ENCODE data around the gene CCR1. TPM values are rescaled to one million over a fixed set of nuclear protein-coding genes. Genes with fewer than 3 reads are reported as not detected.

The CCR1 gene
- total and polyA plus RNA-seq, 2 experiments from 2014 or later: not detected

DNA sequence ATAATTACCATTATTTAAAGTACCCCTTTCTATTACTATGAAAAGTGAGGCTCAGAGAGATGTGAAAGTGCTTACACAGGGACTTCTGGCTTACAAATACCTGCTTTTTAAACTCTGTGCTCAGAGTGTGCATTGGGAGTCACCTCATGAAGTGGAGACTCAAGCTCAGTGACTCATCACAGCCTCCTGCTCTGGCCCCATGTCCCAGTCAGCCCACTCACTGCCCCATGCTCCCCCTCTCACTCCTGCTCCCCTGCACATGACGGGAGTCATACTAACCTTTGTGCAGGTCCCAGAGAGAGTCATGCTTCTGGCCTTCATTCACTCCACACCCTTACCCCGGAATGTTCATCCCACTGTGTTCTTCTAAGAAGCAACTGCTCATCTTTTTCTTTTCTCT is 20.2 kb downstream of the CCR1 start:
- H3K27me3 Mint-ChIP-seq (ENCODE audit: insufficient read depth, low read depth, poor library complexity): peaks cover 3% of the 10 kb centered on the region
- DNase-seq (ENCODE audit: low spot score): no peak
- H3K4me1 Mint-ChIP-seq: no peaks in the 10 kb centered on the region
- no peak for ATAC-seq
- Histone ChIP-seq H3K79me2 (replicated peaks; ENCODE audit: insufficient read depth) (no peaks in the 10 kb centered on the region), H3K9me2 (ENCODE audit: insufficient read depth) (peaks cover 6% of the 10 kb centered on the region; the same call in 1 of the 2 replicates), H2AFZ (no peak overlapping the region), H3K36me3 (ENCODE audit: insufficient read depth) (no peaks in the 10 kb centered on the region), H3K4me3 (no peak overlapping the region), H3F3A (replicated peaks; ENCODE audit: low read depth) (no peaks in the 10 kb centered on the region), H3K4me1 (ENCODE audit: insufficient read depth) (no peaks in the 10 kb centered on the region), H3K4me2 (no peak overlapping the region), H3K27me3 (ENCODE audit: insufficient read depth) (no peaks in the 10 kb centered on the region), H3K27ac (ENCODE audit: low read depth) (no peak overlapping the region), H4K20me1 (replicated peaks; ENCODE audit: insufficient read depth) (no peaks in the 10 kb centered on the region)
- no peak for TF ChIP-seq POLR2AphosphoS5 (IDR thresholded peaks at IDR 0.05; ENCODE audit: low read depth)
- TF ChIP-seq ZNF114 (CRISPR knock-in tag; IDR thresholded peaks at IDR 0.05): no peak
- no peak for TF ChIP-seq NANOG (IDR thresholded peaks at IDR 0.05; ENCODE audit: borderline replicate concordance)
- TF ChIP-seq, protein P1, sequence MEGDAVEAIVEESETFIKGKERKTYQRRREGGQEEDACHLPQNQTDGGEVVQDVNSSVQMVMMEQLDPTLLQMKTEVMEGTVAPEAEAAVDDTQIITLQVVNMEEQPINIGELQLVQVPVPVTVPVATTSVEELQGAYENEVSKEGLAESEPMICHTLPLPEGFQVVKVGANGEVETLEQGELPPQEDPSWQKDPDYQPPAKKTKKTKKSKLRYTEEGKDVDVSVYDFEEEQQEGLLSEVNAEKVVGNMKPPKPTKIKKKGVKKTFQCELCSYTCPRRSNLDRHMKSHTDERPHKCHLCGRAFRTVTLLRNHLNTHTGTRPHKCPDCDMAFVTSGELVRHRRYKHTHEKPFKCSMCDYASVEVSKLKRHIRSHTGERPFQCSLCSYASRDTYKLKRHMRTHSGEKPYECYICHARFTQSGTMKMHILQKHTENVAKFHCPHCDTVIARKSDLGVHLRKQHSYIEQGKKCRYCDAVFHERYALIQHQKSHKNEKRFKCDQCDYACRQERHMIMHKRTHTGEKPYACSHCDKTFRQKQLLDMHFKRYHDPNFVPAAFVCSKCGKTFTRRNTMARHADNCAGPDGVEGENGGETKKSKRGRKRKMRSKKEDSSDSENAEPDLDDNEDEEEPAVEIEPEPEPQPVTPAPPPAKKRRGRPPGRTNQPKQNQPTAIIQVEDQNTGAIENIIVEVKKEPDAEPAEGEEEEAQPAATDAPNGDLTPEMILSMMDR (conservative IDR thresholded peaks at IDR 0.05; ENCODE audit: low read depth in 2 of 2): no peak
- TF ChIP-seq EZH2phosphoT487 (IDR thresholded peaks at IDR 0.05; ENCODE audit: unreplicated experiment): no peak
- H3K27ac Mint-ChIP-seq: peak overlapping the region; percentile 23; the same call in 1 of the 2 replicates
- no peaks in the 10 kb centered on the region for H3K36me3 Mint-ChIP-seq (ENCODE audit: low read depth)
- no peak overlapping the region for H3K4me3 Mint-ChIP-seq
- peaks cover 2% of the 10 kb centered on the region; the same call in 2 of the 3 replicates for H3K9me3 Mint-ChIP-seq

DNA sequence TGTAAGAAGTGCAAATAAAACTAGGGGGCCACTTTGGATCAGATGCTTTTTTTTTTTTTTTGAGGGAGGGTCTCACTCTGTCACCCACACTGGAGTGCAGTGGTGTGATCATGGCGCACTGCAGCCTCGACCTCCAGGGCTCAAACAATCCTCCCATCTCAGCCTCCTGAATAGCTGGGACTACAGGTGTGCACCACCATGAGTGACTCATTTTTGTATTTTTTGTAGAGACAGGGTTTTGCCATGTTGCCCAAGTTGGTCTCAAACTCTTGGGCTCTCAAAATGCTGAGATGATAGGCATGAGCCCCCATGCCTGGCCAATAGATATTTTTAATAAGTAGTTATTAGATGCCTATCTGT is 20.8 kb downstream of the CCR1 start:
- Histone ChIP-seq H3K9me2 (ENCODE audit: insufficient read depth) (peaks cover 9% of the 10 kb centered on the region; the same call in 1 of the 2 replicates), H3K4me3 (no peak overlapping the region), H3K79me2 (replicated peaks; ENCODE audit: insufficient read depth) (no peaks in the 10 kb centered on the region), H3K27ac (ENCODE audit: low read depth) (no peak overlapping the region), H3F3A (replicated peaks; ENCODE audit: low read depth) (no peaks in the 10 kb centered on the region), H4K20me1 (replicated peaks; ENCODE audit: insufficient read depth) (no peaks in the 10 kb centered on the region), H3K4me2 (no peak overlapping the region), H3K4me1 (ENCODE audit: insufficient read depth) (no peaks in the 10 kb centered on the region), H2AFZ (no peak overlapping the region), H3K27me3 (ENCODE audit: insufficient read depth) (no peaks in the 10 kb centered on the region), H3K36me3 (ENCODE audit: insufficient read depth) (no peaks in the 10 kb centered on the region)
- Mint-ChIP-seq H3K27me3 (ENCODE audit: insufficient read depth, low read depth, poor library complexity) (peaks cover 3% of the 10 kb centered on the region), H3K27ac (no peak overlapping the region), H3K4me1 (no peaks in the 10 kb centered on the region), H3K4me3 (no peak overlapping the region), H3K9me3 (0 out of 3 replicates have a peak, but pooled peaks cover 2% of the 10 kb centered on the region), H3K36me3 (ENCODE audit: low read depth) (no peaks in the 10 kb centered on the region)
- ATAC-seq (no peak), DNase-seq (ENCODE audit: low spot score) (no peak)
- TF ChIP-seq ZNF114 (CRISPR knock-in tag; IDR thresholded peaks at IDR 0.05): no peak
- no peak for TF ChIP-seq EZH2phosphoT487 (IDR thresholded peaks at IDR 0.05; ENCODE audit: unreplicated experiment)
- no peak for TF ChIP-seq CREB1 (CRISPR knock-in tag; IDR thresholded peaks at IDR 0.05; ENCODE audit: low read depth)
- no peak for TF ChIP-seq EZH2 (IDR thresholded peaks at IDR 0.05; ENCODE audit: low read depth, unreplicated experiment)
- no peak for TF ChIP-seq ZNF331 (CRISPR knock-in tag; IDR thresholded peaks at IDR 0.05; ENCODE audit: low read depth)
- TF ChIP-seq, protein P2, sequence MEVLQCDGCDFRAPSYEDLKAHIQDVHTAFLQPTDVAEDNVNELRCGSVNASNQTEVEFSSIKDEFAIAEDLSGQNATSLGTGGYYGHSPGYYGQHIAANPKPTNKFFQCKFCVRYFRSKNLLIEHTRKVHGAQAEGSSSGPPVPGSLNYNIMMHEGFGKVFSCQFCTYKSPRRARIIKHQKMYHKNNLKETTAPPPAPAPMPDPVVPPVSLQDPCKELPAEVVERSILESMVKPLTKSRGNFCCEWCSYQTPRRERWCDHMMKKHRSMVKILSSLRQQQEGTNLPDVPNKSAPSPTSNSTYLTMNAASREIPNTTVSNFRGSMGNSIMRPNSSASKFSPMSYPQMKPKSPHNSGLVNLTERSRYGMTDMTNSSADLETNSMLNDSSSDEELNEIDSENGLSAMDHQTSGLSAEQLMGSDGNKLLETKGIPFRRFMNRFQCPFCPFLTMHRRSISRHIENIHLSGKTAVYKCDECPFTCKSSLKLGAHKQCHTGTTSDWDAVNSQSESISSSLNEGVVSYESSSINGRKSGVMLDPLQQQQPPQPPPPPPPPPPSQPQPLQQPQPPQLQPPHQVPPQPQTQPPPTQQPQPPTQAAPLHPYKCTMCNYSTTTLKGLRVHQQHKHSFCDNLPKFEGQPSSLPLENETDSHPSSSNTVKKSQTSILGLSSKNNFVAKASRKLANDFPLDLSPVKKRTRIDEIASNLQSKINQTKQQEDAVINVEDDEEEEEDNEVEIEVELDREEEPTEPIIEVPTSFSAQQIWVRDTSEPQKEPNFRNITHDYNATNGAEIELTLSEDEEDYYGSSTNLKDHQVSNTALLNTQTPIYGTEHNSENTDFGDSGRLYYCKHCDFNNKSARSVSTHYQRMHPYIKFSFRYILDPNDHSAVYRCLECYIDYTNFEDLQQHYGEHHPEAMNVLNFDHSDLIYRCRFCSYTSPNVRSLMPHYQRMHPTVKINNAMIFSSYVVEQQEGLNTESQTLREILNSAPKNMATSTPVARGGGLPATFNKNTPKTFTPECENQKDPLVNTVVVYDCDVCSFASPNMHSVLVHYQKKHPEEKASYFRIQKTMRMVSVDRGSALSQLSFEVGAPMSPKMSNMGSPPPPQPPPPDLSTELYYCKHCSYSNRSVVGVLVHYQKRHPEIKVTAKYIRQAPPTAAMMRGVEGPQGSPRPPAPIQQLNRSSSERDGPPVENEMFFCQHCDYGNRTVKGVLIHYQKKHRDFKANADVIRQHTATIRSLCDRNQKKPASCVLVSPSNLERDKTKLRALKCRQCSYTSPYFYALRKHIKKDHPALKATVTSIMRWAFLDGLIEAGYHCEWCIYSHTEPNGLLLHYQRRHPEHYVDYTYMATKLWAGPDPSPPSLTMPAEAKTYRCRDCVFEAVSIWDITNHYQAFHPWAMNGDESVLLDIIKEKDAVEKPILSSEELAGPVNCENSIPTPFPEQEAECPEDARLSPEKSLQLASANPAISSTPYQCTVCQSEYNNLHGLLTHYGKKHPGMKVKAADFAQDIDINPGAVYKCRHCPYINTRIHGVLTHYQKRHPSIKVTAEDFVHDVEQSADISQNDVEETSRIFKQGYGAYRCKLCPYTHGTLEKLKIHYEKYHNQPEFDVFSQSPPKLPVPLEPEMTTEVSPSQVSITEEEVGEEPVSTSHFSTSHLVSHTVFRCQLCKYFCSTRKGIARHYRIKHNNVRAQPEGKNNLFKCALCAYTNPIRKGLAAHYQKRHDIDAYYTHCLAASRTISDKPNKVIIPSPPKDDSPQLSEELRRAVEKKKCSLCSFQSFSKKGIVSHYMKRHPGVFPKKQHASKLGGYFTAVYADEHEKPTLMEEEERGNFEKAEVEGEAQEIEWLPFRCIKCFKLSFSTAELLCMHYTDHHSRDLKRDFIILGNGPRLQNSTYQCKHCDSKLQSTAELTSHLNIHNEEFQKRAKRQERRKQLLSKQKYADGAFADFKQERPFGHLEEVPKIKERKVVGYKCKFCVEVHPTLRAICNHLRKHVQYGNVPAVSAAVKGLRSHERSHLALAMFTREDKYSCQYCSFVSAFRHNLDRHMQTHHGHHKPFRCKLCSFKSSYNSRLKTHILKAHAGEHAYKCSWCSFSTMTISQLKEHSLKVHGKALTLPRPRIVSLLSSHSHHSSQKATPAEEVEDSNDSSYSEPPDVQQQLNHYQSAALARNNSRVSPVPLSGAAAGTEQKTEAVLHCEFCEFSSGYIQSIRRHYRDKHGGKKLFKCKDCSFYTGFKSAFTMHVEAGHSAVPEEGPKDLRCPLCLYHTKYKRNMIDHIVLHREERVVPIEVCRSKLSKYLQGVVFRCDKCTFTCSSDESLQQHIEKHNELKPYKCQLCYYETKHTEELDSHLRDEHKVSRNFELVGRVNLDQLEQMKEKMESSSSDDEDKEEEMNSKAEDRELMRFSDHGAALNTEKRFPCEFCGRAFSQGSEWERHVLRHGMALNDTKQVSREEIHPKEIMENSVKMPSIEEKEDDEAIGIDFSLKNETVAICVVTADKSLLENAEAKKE (CRISPR knock-in tag; IDR thresholded peaks at IDR 0.05): no peak
- TF ChIP-seq NANOG (IDR thresholded peaks at IDR 0.05; ENCODE audit: borderline replicate concordance): no peak
- TF ChIP-seq, protein P1 (conservative IDR thresholded peaks at IDR 0.05; ENCODE audit: low read depth in 2 of 2): no peak
- TF ChIP-seq POLR2AphosphoS5 (IDR thresholded peaks at IDR 0.05; ENCODE audit: low read depth): no peak
- TF ChIP-seq JUNB (IDR thresholded peaks at IDR 0.05; ENCODE audit: unreplicated experiment): no peak
